Measurements from ENCODE around the gene STAP1.

DNA sequence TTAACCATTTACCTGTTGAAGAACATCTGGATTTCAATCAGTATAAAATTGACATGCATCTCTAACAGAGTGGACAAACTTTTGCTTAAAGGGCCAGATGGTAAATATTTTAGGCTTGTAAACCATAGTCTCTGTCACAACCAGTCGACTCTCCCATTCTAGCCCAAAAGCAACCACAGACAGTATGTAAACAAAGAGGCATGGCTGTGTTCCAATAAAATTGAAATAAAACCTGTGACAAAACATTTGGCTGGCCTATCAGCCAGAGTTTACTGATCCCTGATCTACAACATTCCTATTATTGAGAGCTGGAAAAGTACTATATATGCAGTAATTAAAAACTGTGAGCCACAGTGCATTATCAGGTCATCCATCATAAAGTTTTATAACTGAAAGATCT is 16.5 kb upstream of the STAP1 start:
- no peak for TF ChIP-seq POLR2A (IDR thresholded peaks at IDR 0.05)
- TF ChIP-seq, protein P1, sequence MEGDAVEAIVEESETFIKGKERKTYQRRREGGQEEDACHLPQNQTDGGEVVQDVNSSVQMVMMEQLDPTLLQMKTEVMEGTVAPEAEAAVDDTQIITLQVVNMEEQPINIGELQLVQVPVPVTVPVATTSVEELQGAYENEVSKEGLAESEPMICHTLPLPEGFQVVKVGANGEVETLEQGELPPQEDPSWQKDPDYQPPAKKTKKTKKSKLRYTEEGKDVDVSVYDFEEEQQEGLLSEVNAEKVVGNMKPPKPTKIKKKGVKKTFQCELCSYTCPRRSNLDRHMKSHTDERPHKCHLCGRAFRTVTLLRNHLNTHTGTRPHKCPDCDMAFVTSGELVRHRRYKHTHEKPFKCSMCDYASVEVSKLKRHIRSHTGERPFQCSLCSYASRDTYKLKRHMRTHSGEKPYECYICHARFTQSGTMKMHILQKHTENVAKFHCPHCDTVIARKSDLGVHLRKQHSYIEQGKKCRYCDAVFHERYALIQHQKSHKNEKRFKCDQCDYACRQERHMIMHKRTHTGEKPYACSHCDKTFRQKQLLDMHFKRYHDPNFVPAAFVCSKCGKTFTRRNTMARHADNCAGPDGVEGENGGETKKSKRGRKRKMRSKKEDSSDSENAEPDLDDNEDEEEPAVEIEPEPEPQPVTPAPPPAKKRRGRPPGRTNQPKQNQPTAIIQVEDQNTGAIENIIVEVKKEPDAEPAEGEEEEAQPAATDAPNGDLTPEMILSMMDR (IDR thresholded peaks at IDR 0.05): no peak
